COLO668 (cell line): ENCODE measurements around the gene SAMD11.
"Not testable (repeated sequence)": the region's sequence is repeated elsewhere in the genome, so short reads cannot be mapped to it uniquely, and the experiment has no call there.

Source experiments
- DNase-seq: peaks from one replicate; lab custom pipeline; 2025; ENCODE audit not compliant: unreplicated experiment; lab: John Stamatoyannopoulos, UW

SAMD11 gene

GRCh38 chr1:943545-944340 lies 20.0 kb downstream of the SAMD11 start:
- DNase-seq: no peak

GRCh38 chr1:944341-945325 lies 20.9 kb downstream of the SAMD11 start:
- DNase-seq: no peak

- no peak for DNase-seq
These were observed 22.2 kb downstream of the SAMD11 start for GRCh38 chr1:945688-946556.

- DNase-seq: not testable (repeated sequence)
These were observed 23.1 kb downstream of the SAMD11 start for GRCh38 chr1:946811-947210.

GRCh38 chr1:947958-948357 lies 24.2 kb downstream of the SAMD11 start:
- no peak for DNase-seq

GRCh38 chr1:950268-950667 lies 26.5 kb downstream of the SAMD11 start:
- no peak for DNase-seq

GRCh38 chr1:950881-951280 lies 27.2 kb downstream of the SAMD11 start:
- DNase-seq: no peak

GRCh38 chr1:951364-951763 lies 27.6 kb downstream of the SAMD11 start:
- no peak for DNase-seq

GRCh38 chr1:952201-952600 lies 28.5 kb downstream of the SAMD11 start:
- DNase-seq: no peak

GRCh38 chr1:952603-953002 lies 28.9 kb downstream of the SAMD11 start:
- no peak for DNase-seq

- no peak for DNase-seq
These were observed 30.0 kb downstream of the SAMD11 start for GRCh38 chr1:953524-954320.

GRCh38 chr1:954927-955326 lies 31.2 kb downstream of the SAMD11 start:
- no peak for DNase-seq

GRCh38 chr1:955474-955873 lies 31.8 kb downstream of the SAMD11 start:
- DNase-seq: no peak

GRCh38 chr1:956636-957035 lies 32.9 kb downstream of the SAMD11 start:
- no peak for DNase-seq

GRCh38 chr1:958823-959730 lies 35.4 kb downstream of the SAMD11 start, which contains the start of gene NOC2L:
NOC2L (minus strand) TSS chr1:959256; CDS start chr1:959240, 16 bp downstream.
- peak; percentile 98 for DNase-seq

GRCh38 chr1:959731-960362 lies 36.1 kb downstream of the SAMD11 start:
- no peak for DNase-seq

- peak; percentile 92 for DNase-seq
These were observed 36.8 kb downstream of the SAMD11 start, which contains the start of gene KLHL17 for GRCh38 chr1:960363-961131. KLHL17 (plus strand) TSS chr1:960584; CDS start chr1:960694, 110 bp downstream.
